HG02623 (cell line): ENCODE measurements around the gene DNASE1L1.

ENCODE experiments used
- ATAC-seq: cut with Tn5 transposase; IDR thresholded peaks from one replicate; pipeline ENCODE4 v1.9.1; 2021; ENCODE audit warnings: moderate library complexity; ENCODE audit not compliant: unreplicated experiment

Gene DNASE1L1

DNA sequence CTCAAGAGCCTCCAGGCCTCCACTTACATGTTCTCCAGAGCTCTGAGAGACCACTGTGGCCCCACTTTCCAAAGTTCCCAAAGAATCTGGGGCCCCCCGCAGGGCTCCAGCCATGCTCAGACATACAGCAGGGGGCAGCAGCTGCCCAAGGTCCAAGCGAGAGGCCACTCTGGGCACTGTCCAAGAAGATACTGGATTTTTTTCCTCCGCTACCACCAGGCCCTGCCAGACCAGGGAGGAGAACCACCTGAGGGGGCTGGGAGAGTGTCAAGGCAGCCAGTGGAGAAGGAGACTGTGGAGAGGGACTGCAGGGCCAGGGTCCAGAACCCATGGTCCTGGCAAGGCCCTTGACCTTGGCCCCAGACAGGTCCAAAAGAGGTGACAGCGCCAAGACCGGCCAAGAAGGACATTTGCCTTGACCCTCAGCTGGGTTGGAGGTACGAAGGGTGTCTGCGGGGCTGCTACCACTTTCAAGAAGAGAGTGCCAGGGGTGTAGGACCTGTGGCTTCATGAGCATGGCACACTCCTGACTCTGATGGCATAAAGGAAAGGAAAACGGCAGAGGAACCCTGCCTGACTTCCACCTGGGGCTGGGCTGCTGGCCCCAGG is 24.7 kb downstream of the DNASE1L1 start:
- ATAC-seq, result no peak

DNA sequence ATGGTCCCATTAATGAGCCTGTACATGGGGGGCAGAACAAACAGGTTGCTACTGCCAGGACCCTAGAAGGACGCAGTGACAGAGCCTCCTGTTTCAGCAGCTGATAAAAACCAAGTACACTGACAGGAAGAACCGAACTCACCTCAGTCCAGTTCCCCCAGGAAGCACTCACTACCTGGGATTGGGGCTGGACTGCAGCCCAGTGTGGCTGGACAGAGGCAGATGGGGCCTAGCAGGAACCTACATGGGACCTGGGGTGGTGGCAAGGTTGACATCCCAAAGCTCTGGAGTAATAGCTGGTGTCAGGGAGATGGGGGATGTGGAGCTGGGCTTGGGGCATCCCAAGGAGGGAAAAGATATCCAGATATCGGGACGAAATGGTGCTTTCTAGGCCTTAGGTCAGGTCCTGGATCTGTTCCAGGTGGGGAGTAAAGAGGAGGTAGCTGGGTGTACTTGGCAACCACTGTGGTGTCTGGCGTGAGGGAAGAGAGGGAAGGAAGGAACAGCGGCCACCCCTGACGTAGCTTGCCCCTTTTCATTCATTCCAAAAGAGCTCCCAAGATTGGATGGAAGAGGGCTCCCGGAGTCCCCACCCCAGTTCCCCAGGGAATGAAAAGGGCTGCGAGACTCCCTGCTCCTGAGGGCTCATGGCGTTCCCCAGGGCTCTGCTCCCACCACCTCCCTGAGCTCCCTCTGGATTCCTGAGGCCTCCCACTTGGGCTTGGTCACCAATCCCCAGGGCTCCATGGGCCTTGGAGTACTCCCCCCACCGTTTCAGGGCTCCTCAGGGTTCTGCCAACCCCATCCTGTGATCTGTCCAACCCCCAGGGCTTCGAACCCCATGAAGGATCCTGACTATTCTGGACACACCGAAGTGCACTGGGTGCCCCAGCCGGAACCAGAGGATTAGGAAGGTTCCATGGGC is 25.4 kb downstream of the DNASE1L1 start:
- no peak for ATAC-seq

DNA sequence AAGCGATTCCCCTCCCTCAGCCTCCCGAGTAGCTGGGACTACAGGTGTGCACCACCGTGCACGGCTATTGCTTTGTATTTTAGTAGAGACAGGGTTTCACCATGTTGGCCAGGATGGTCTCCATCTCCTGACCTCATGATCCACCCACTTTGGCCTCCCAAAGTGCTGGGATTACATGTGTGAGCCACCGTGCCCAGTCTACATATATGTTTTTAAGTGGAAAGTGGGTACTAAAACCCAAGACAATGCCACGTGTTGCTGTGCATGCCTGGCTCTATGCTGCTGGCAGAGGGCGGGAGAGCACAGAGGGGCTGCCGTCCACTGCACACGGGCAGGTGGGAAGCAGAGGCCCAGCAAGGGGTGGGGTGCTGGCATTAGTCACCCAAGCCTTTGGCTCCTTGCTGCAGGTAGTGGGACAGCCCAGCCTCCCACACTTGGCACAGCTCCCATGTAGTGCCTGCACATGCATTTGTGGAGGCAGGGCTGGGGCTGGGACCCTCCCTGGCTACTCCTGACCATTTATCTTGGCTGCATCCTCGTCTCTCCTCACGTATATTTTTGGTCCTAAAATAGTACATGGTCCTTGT is 26.5 kb downstream of the DNASE1L1 start:
- no peak for ATAC-seq

DNA sequence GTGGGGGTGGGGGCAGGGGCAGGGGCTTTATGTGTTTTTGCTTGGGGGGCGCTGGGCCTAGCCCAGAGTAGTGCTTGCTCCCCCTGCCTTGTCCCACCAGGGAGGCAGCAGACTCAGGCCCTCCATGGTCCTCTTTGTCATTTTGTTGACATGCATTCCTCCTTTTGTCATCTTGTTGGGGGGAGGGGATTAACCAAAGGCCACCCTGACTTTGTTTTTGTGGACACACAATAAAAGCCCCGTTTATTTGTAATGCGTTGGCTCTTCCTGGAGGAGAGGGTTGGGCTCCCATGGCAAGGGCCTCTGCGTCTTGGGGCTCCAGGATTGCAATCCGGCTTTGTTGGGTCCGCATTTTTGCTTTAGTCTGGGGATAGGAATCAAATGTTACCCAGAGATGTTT is 27.8 kb downstream of the DNASE1L1 start:
- ATAC-seq, result no peak

DNA sequence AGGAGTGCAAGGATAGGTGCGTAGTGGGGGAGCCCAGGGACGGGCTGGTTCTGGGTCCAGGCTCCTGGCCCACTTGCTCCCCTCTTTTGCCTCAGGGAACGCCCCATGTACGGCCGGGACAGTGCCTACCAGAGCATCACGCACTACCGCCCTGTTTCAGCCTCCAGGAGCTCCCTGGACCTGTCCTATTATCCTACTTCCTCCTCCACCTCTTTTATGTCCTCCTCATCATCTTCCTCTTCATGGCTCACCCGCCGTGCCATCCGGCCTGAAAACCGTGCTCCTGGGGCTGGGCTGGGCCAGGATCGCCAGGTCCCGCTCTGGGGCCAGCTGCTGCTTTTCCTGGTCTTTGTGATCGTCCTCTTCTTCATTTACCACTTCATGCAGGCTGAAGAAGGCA is 28.3 kb downstream of the DNASE1L1 start:
- no peak for ATAC-seq

DNA sequence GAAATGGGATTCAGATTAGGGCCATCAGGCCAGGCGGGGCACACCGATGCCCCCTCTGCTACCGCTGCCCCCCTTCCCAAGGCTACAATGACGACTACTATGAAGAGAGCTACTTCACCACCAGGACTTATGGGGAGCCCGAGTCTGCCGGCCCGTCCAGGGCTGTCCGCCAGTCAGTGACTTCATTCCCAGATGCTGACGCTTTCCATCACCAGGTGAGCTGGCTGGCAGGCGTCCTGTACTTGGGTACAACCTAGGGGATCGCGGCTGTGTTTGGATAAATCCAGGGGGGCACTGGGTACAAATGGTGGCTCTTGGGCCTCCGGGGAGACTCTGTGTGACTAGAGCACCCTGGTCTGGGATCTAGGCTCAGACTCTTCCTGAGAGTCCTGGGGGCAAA is 28.9 kb downstream of the DNASE1L1 start:
- no peak for ATAC-seq

DNA sequence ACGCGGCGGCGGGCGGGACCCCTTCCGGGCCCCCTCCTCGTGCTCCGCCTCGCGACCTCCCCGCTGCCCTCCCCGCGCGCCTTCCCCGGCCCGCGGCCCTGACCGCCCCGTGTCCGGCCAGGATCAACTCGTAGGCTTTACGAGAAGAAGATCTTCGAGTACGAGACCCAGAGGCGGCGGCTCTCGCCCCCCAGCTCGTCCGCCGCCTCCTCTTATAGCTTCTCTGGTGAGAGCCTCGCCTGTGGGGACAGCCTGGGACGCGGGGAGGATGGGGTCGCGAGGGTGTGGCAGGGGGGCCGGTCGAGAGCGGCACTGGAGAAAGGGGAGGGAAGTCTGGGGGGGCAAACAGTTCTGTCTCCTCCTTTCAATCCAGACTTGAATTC is 29.5 kb downstream of the DNASE1L1 start:
- no peak for ATAC-seq

DNA sequence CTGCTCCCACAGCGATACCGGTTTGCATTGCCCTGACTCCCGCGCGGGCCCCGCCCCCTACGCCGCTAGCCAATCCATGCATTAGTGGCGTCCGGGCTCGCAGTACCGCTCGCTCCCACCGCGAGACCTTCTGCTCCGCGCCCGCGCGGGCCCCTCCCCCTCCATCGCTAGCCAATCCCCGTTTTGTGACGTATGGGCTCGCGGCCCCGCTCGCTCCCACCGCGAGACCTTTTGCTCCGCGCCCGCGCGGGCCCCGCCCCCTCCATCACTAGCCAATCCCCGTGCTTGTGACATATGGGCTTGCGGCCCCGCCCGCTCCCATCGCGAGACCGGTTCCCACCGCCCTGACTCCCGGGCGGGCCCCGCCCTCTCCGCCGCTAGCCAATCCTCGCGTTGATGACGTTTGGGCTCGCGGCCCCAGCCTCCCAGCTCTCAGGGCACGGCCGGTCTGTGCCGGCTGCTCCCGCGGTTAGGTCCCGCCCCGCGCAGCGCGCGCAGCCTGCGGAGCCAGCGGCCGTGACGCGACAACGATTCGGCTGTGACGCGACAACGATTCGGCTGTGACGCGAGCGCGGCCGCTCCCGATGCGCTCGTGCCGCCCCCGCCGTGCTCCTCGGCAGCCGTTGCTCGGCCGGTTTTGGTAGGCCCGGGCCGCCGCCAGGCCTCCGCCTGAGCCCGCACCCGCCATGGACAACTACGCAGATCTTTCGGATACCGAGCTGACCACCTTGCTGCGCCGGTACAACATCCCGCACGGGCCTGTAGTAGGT is 30.1 kb downstream of the DNASE1L1 start, which contains the start of gene EMD:
Gene EMD (plus strand): TSS at position 497 of the 770 bp plus-strand sequence. CDS start 190 bp downstream, at position 687.
- ATAC-seq, result peak; percentile 82

DNA sequence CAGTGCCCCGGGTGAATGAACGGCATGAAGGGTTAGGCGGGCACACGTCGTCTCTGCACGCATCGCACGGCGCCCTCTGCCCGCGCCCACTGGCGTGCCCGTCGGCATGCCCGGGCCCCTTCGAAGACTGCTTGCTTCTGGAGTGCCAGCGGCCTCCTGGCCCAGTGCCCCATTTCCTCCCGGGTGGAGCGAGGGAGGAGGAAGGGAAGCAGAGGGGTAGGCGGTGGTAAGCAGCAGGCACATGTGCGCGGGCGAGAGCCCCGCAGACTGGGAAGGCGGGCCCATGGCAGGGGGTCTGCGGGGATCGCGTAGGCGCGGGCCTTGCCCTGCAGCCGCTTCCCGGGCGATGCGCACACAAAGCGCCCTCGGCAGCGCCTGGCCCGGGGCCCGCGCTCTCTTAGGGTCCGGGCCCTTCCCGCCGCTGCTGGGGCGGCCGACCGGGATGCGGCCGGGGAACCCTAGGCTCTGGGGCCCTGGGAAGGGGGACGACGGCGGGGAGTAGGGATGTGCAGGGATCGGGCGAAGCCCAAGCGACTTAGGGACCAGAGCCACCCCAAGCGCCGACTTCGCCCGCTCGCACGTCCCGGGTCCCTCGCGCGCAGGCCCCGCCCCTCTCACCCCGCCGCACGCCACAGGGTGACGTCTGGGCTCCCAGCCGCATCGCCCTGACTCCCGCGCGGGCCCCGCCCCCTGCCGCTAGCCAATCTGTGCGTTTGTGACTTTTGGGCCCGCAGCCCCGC is 30.8 kb downstream of the DNASE1L1 start:
- no peak for ATAC-seq

DNA sequence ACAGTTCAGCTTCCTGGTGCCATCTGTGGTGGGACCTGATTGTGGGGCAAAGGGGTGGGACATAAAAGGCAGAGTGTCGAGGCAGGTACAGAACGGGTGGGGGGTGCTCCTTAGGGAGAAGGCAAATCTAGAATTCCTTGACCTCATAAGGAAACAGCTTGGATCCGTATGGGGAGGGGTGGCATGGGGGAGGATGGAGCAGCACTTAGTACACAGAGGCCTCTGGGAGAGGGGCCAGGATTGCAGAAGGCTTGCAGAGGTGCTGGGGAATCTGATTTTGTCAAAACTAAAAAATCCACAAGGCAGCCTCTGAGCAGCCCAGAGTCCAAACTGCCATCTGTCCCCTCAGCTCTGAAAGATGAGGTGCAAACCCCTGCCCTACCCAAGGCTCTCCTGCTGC is 32.3 kb downstream of the DNASE1L1 start:
- no peak for ATAC-seq

DNA sequence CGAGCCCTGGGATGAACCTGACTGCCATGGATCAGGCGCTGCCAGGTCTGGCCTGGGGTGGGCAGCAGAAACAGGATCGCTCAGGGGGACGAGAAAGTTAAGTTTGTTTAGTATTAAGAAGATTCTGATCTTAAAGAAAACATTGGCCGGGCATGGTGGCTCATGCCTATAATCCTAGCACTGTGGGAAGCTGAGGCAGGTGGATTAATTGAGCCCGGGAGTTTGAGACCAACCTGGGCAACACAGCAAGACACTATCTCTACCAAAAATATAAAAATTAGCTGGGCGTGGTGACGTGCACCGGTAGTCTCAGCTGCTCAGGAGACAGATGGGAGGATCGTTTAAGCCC is 33.9 kb downstream of the DNASE1L1 start:
- no peak for ATAC-seq

DNA sequence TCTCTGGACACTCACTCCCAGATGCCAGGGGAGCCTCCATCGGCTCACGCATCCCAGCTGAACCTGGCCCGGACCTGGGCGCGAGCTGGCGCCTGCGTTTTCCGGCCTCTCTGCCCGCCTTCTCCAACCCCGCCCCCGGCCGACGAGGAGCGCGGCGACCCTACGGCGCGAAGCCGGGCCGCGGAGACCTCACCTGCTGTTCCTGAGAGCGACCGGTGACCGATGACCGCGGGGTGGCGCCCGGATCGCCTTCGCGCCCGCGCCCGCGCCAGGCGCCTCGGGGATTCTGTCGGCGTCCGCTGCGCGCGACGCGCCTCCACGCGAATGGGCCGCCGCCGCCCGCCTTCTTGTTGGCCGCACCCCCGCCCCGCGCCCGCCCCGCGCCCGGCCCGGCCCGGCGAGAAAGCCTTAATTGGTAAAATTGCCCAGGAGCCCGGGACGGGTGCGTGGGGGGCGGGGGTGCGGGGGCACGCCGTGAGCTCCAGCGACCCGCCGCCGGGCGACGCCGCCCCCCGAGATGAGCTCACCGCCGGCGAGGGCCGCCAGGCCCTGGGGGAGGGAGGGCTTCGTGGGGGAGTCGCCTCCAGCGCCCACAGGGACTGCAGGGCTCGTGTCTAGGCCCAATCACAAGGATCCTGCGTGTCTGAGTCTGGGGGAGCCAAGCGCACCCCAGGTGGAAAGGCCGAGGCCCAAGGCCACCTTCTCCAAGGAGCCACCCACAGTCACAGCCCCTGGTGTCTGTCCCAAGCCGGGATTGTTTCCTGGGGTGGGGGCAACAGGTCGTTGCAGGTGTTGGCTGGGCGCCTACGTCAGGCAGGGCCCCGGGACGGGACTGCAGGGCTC is 34.5 kb downstream of the DNASE1L1 start, which contains the start of gene FLNA:
Gene FLNA (minus strand): TSS at position 322 of the 843 bp plus-strand sequence. CDS start 3,389 bp downstream, outside the sequence.
- ATAC-seq, result no peak

DNA sequence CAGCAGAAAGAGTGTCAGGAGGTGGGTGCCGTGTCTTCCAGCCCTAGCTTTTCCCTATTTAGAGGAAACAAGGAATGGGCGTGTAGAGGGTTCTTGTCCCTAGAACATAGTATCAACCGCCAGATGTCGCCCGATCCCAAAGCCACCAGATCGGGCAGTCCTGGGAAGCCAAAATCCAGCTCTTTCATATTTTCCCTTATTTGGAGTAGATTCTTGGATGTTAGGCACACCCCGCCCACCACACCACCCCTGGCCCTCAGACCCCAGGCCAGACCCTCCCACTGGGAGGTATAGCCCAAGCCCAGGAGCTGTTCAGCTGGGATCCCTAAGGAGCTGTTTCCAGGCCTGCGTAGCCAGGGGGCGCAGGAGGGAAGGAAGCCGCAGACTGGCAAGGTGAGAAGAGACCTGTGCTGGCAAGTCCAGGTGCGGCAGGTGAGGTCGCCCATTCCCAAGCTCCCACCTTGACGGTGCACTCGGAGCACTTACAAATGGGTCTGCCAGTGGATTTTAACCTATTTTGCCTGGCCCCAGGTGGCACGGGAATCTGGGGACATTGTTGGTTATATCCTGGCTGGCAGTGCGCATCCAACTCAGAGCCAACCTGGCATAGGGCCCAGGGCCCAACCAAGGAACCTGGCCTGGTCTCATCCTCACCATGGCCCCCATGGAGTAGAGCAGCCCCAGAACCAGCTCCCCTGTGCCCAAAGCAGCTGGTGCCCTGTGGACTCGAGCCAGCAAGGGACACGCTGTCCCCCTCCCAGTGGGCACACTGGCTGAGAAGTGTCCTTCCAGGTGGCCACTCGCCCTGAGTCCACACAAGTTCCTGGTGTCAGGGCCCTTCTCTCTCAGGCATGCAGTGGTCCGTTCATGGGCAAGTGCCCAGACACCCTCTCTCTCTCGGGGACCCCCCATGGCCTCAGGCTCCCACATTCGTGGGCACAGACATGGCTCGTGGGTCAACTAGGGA is 35.4 kb downstream of the DNASE1L1 start:
- ATAC-seq, result no peak

DNA sequence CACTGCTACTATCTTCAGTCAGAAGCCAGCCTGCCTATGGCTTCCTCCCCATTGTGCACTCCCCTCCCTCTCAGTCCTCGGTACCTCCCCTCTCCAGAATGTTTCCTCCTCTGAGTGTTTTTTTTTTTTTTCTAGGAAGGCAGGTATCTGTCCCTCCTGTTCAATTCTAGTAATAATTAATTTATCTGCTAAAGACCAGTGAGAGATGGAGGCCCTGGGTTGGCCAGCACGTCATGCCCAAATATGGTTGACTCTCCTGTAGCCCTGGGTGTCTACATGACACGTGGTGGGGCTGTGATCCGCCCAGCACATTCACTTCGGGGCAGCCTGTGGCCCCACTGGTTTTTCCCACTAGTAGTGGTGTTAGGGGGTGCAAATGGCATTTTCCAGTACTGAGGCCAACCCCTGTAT is 36.4 kb downstream of the DNASE1L1 start:
- ATAC-seq, result no peak

DNA sequence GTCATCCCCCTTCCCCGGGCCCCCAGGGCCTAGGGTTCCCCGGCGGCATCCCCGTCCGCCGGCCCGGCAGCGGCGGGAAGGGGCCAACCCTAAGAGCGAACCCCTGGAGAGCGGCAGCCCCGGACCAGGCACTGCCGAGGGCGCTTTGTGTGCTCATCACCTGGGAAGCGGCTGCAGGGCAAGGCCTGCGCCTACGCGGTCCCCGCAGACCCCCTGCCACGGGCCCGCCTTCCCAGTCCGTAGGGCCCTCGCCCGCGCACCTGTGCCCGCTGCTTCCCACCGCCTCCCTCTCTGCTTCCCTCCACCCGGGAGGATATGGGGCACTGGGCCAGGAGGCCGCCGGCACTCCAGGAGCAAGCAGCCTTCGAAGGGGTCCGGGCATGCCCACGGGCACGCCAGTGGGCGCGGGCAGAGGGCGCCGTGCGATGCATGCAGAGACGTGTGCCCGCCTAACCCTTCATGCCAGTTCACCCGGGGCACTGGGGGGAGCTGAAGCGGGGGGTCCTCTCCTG is 37.2 kb downstream of the DNASE1L1 start:
- ATAC-seq, result no peak

DNA sequence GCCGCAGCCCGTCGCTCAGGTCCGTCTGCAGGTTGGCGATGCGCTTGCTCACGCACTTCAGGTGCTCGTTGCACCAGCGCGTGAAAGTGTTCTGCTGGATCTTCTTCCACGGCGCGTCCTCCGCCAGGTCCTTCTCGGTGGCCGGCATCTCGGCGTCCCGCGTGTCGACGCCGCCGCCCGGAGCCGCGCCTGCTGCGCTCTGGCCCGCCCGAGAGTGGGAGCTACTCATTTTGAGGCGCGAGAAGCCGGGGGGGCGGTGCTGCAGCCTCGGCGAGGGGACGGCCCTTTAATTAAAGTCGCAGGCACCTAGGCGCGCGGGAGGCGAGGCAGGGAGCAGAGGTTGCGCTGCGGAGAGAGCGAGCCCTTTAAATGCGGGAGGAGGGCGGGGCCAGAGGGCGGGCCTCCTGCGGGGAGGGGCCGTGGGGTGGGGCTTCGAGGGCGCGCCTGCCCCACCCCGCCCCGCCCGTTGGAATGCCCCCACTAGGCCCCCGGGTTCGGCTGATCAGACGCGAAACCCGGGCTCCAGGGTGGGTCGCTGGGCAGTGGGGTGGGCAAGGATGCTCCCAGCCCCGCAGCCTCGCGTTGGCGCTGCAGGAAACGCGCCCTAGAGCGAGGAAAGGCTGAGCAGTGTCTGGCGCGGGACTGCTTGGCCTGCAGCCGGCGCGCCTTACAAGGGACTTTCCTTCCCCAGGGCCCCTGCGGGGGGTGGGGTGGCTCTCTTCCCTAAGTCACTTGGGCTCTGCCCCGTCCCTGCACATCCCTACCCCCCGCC is 37.9 kb downstream of the DNASE1L1 start:
- peak; percentile 54 for ATAC-seq

DNA sequence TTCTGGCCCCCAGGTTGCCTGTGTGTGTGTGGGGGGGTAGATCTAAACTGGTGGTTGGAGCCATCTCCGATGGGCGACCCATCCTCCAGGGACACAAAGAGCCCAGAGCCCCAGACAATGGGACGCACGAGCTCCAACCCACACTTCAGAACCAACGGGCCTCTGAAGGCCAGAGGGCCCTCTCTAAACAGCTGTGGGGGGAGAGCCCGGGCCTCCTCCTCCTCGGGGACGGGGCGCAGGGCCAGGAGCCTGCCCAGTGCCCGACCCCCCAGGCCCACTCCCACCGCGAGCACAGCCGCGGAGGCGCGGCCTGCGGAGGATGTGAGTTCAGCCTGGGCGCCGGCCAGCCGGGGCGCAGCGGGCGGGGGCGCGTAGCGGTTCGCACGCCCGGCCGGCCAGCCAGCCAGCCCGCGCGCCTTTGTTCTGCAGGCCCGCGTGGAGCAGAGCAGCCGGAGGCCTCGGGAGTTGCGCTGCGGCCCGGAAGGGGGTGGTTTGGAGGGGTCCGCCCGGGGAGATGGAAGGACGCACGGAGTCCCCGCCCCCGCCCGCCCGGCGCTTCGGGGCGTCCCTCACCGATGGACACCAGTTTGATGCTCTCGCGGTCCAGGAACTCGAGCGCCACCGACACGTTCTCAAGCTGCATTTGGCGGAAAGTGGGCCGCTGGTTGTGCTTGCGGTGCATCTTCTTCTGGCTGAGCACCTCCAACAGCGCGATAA is 38.6 kb downstream of the DNASE1L1 start:
- no peak for ATAC-seq
